GM12801 (cell line): ENCODE measurements around the gene HNRNPD.

Experiments
- TF ChIP-seq, protein P1 (sequence below): IDR thresholded peaks from one replicate; pipeline ENCODE4 v1.5.1; 2011; ENCODE audit warnings: control low read depth; ENCODE audit not compliant: insufficient read length; ENCODE audit errors: extremely low read depth

The HNRNPD gene

DNA sequence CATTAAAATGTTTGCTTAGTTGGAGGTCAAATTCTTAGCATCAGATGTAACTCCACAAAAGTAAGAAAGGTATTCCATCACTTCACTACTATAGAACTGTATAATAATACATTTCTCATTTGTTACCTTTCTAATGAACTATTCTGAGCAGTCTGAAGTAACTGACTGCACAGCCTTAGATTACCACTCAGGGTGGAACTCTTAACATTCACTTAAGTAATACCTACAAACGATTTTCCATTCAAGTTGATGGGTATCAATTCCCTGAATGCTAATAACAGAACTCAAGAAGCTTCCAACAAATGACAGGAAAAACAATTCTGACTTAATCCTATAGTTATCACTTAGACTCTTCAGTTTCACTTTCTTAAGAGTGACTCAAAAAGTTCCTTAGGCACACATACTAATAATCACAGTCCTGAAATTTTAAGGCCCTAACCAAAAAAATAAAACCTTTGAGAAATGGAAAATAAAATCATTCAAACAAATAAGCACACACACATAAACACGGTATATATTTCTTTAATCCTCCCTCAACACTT lies 20.9 kb downstream of the HNRNPD start:
- TF ChIP-seq, protein P1, sequence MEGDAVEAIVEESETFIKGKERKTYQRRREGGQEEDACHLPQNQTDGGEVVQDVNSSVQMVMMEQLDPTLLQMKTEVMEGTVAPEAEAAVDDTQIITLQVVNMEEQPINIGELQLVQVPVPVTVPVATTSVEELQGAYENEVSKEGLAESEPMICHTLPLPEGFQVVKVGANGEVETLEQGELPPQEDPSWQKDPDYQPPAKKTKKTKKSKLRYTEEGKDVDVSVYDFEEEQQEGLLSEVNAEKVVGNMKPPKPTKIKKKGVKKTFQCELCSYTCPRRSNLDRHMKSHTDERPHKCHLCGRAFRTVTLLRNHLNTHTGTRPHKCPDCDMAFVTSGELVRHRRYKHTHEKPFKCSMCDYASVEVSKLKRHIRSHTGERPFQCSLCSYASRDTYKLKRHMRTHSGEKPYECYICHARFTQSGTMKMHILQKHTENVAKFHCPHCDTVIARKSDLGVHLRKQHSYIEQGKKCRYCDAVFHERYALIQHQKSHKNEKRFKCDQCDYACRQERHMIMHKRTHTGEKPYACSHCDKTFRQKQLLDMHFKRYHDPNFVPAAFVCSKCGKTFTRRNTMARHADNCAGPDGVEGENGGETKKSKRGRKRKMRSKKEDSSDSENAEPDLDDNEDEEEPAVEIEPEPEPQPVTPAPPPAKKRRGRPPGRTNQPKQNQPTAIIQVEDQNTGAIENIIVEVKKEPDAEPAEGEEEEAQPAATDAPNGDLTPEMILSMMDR, result no peak

- TF ChIP-seq, protein P1, result no peak
Measured at GRCh38 chr4:82352118-82352824, 21.5 kb downstream of the HNRNPD start.

DNA sequence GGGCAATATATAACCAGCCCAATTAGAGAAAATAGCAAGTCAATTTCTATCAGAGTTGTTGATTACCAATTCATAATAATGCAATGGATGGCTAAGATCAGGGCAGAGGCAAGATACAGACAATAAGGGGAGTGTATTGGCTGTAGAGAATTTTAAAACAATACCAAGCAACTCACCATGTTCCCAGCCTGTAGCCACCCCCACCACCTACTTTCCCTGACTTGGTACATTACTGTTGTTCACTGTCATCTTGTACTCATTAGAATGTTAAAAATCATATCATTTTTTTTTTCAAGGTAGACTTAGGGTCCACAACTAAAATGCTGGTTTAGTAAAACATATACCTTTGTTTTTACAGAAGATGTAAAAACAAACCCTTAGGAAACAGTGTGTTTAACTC lies 27.7 kb downstream of the HNRNPD start:
- TF ChIP-seq, protein P1, result no peak

- TF ChIP-seq, protein P1, result no peak
Measured at GRCh38 chr4:82335043-82335442, 38.7 kb downstream of the HNRNPD start.

DNA sequence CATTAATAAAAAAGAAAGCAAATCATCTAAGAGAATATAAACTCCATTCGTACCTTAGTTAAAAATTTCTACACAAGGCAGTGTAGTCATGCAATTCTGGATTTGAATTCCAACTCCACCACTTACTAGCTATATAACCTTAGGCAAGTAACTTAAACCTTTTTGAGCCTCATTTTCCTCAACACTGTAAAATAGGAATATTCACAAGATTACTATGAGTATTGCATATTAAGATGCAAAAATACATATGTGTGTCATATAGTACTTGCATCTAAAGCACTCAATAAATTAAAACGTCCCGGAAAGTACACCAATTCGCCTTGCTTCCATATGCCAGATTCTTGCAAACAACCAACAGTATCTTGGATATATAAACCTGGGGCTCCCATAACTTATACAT lies 42.0 kb downstream of the HNRNPD start:
- TF ChIP-seq, protein P1, result no peak

DNA sequence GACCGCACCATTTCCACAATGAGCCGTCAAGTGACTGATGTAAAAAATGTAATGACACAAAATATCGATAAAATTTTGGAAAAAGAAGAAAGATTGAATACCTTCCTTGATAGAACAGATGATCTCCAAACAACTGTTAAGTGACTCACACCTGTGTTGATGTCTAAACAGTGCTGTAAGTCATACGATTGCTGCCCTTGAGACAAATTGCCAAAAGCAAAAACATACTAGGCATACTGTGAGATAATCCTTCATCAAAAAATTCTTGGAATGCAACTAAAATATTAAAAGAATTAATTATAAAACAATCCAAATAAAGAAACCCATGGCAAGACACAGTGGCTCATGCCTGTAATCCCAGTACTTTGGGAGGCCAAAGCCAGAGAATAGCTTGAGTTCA lies 53.4 kb downstream of the HNRNPD start:
- TF ChIP-seq, protein P1, result no peak
